ENCODE results near the gene DTX1. TPM values are rescaled to one million over a fixed set of nuclear protein-coding genes. Genes with fewer than 3 reads are reported as not detected.

The DTX1 gene
- total and polyA plus RNA-seq, 9 donors, result 1.7 to 5.4 (median 3.6) TPM

DNA sequence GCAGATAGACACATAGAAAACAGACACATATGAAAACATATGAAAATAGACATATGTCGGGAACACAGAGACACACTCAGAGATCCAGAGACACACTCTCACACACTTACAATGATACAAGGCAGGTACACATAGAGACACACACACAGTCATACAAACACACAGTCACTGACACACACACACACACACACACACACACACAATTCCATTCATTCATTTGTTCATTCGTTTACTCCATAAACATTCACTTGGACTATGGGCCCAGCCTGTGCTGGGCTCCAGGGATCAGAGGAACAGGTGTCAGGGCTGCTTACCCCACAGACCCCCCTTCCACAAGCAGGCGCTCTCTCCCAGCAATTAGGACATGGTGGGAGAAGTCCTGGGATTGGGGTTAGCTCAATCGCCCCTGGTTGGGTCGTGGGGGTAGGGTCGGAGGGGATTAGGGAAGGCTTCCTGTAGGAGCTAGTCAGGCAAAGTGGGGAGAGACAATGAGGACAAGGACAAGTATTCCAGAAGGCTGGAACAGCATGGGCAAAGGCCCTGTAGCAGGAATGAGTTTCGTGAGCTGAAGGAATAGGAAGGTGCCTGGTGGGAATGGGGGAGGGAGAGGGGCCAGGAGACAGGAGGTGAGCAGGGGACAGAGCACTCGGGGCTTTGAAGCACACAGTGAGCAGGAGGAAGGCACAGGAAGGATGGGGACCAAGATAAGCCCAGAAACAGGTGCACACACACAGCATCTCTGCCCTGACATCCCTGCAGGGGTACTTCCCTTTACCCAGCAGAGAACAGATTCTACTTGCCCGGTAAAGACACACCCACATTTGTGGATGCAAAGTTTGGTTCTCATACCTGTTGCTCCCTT lies 72.5 kb downstream of the DTX1 start:
- no peaks in the 10 kb centered on the region for H3K36me3 ChIP-seq (ENCODE audit: control insufficient read depth, insufficient read depth, low read length)
- 33% methylated on average over 7 of the region's 9 CpGs for WGBS (ENCODE audit: insufficient coverage)
- H3K27ac ChIP-seq (ENCODE audit: low read length), result no peak overlapping the region
- no peak overlapping the region for H3K4me3 ChIP-seq (ENCODE audit: low read length)
- DNase-seq, result no peak
- H3K9me3 ChIP-seq (replicated peaks; ENCODE audit: control insufficient read depth, low read depth, low read length), result no peaks in the 10 kb centered on the region
- no peaks in the 10 kb centered on the region for H3K4me1 ChIP-seq (ENCODE audit: control insufficient read depth, insufficient read depth, low read length)
- peaks cover 7% of the 10 kb centered on the region for H3K27me3 ChIP-seq (ENCODE audit: control insufficient read depth, insufficient read depth, low read length)

DNA sequence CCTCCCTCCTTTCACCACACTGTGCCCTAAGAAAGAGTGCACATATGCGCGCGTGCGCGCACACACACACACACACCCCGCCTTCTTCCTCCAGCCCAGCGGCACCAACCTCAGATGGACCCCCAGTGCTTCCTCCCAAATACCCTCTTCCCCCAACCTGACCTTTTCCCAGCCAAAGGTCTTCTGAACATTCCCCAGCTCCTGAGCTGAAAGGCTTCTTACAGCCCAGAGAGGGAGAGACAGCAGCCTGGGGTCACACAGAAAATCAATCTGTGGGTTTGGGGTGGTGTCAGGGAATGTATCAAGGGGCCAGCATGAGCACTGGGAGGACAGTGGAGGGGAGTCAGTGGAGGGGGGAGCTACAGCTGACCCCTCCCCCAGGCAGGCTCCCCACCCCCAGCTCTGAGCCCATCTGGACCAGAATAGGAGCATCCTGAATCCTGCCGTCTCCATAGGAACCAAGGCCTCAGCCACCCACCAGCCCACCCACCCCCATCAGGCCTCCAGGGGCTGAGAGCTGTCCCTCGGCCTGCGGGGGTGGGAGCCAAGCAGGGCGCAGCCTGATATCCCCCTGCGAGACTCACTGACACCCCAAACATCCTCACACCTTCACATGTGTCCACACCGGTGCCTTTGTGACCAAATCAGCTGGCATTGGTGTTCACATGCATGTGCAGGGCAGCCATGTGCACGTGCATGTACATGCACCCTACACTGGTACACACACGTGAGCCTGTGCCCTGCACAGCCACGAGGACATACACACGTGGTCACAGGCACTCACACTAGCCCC lies 73.3 kb downstream of the DTX1 start:
- DNase-seq, result no peak
- Histone ChIP-seq H3K9me3 (replicated peaks; ENCODE audit: control insufficient read depth, low read depth, low read length) (no peaks in the 10 kb centered on the region), H3K36me3 (ENCODE audit: control insufficient read depth, insufficient read depth, low read length) (no peaks in the 10 kb centered on the region), H3K4me3 (ENCODE audit: low read length) (no peak overlapping the region), H3K27me3 (ENCODE audit: control insufficient read depth, insufficient read depth, low read length) (peaks cover 13% of the 10 kb centered on the region), H3K4me1 (ENCODE audit: control insufficient read depth, insufficient read depth, low read length) (no peaks in the 10 kb centered on the region), H3K27ac (ENCODE audit: low read length) (no peak overlapping the region)
- WGBS (ENCODE audit: insufficient coverage), result 66% methylated on average over 17 of the region's 17 CpGs

- Histone ChIP-seq H3K9me3 (replicated peaks; ENCODE audit: control insufficient read depth, low read depth, low read length) (no peaks in the 10 kb centered on the region), H3K27me3 (ENCODE audit: control insufficient read depth, insufficient read depth, low read length) (peaks cover 19% of the 10 kb centered on the region), H3K4me3 (ENCODE audit: low read length) (no peak overlapping the region), H3K4me1 (ENCODE audit: control insufficient read depth, insufficient read depth, low read length) (peaks cover 4% of the 10 kb centered on the region), H3K27ac (ENCODE audit: low read length) (no peak overlapping the region), H3K36me3 (ENCODE audit: control insufficient read depth, insufficient read depth, low read length) (no peaks in the 10 kb centered on the region)
- 55% methylated on average over 11 of the region's 18 CpGs for WGBS (ENCODE audit: insufficient coverage)
- no peak for DNase-seq
These were observed 74.1 kb downstream of the DTX1 start for GRCh38 chr12:113130457-113131135.

DNA sequence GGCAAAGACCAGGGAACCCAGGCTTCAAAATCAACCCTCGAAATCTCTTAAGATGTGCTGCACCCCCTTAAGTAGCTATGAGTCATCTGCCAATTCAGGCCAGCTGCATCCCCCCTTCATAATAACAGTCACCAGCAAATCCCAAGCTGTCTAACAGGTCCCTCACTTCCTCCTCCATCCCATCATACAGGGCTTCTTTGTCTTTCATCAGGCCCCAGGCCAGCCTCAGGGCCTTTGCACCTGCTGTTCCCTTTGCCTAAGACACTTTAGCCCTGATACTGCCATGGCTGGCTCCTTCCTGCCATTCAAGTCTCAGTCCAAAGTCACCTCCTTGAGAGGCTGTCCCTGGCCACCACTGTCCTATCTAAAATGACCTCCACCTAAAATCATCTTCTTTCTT lies 75.0 kb downstream of the DTX1 start:
- peaks cover 4% of the 10 kb centered on the region for H3K4me1 ChIP-seq (ENCODE audit: control insufficient read depth, insufficient read depth, low read length)
- H3K9me3 ChIP-seq (replicated peaks; ENCODE audit: control insufficient read depth, low read depth, low read length), result no peaks in the 10 kb centered on the region
- no peak overlapping the region for H3K4me3 ChIP-seq (ENCODE audit: low read length)
- no peak overlapping the region for H3K27ac ChIP-seq (ENCODE audit: low read length)
- DNase-seq, result no peak
- no peaks in the 10 kb centered on the region for H3K36me3 ChIP-seq (ENCODE audit: control insufficient read depth, insufficient read depth, low read length)
- WGBS (ENCODE audit: insufficient coverage), result no CpG with 5 or more reads among the region's 1 CpG
- peaks cover 28% of the 10 kb centered on the region for H3K27me3 ChIP-seq (ENCODE audit: control insufficient read depth, insufficient read depth, low read length)

- 45% methylated on average over 5 of the region's 6 CpGs for WGBS (ENCODE audit: insufficient coverage)
- H3K27me3 ChIP-seq (ENCODE audit: control insufficient read depth, insufficient read depth, low read length), result peaks cover 31% of the 10 kb centered on the region
- no peaks in the 10 kb centered on the region for H3K9me3 ChIP-seq (replicated peaks; ENCODE audit: control insufficient read depth, low read depth, low read length)
- H3K27ac ChIP-seq (ENCODE audit: low read length), result no peak overlapping the region
- H3K36me3 ChIP-seq (ENCODE audit: control insufficient read depth, insufficient read depth, low read length), result no peaks in the 10 kb centered on the region
- H3K4me3 ChIP-seq (ENCODE audit: low read length), result no peak overlapping the region
- DNase-seq, result no peak
- H3K4me1 ChIP-seq (ENCODE audit: control insufficient read depth, insufficient read depth, low read length), result peaks cover 4% of the 10 kb centered on the region
These were observed 76.5 kb downstream of the DTX1 start for GRCh38 chr12:113133036-113133435.

GRCh38 chr12:113133666-113134065 lies 77.1 kb downstream of the DTX1 start:
- H3K9me3 ChIP-seq (replicated peaks; ENCODE audit: control insufficient read depth, low read depth, low read length), result no peaks in the 10 kb centered on the region
- H3K4me1 ChIP-seq (ENCODE audit: control insufficient read depth, insufficient read depth, low read length), result peaks cover 4% of the 10 kb centered on the region
- H3K27me3 ChIP-seq (ENCODE audit: control insufficient read depth, insufficient read depth, low read length), result peaks cover 31% of the 10 kb centered on the region
- no peaks in the 10 kb centered on the region for H3K36me3 ChIP-seq (ENCODE audit: control insufficient read depth, insufficient read depth, low read length)
- no peak overlapping the region for H3K4me3 ChIP-seq (ENCODE audit: low read length)
- 80% methylated on average over 1 of the region's 3 CpGs for WGBS (ENCODE audit: insufficient coverage)
- DNase-seq, result no peak
- no peak overlapping the region for H3K27ac ChIP-seq (ENCODE audit: low read length)

DNA sequence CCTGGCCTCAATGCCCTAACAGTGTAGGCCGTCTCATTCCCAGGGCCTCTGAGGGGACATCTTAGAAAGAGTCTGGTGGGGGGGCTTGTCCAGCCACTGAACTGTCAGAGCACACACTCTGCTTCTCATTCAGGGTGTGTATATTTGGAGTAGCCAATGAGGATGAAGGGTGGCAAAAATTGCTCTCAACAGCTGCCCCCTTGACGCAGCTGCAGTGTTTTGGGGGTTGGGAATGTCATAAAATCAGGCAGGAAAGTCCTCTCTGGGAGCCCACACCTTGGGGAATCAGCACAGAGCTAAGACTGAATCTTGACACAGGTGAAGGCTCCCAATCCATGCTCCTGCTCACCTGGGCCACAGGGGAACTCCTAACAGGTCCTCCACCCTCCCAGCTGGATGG lies 77.5 kb downstream of the DTX1 start:
- Histone ChIP-seq H3K9me3 (replicated peaks; ENCODE audit: control insufficient read depth, low read depth, low read length) (no peaks in the 10 kb centered on the region), H3K27ac (ENCODE audit: low read length) (no peak overlapping the region), H3K4me1 (ENCODE audit: control insufficient read depth, insufficient read depth, low read length) (peaks cover 4% of the 10 kb centered on the region), H3K27me3 (ENCODE audit: control insufficient read depth, insufficient read depth, low read length) (peaks cover 31% of the 10 kb centered on the region), H3K4me3 (ENCODE audit: low read length) (no peak overlapping the region), H3K36me3 (ENCODE audit: control insufficient read depth, insufficient read depth, low read length) (no peaks in the 10 kb centered on the region)
- no peak for DNase-seq
- 43% methylated on average over 1 of the region's 2 CpGs for WGBS (ENCODE audit: insufficient coverage)

GRCh38 chr12:113134521-113134951 lies 78.0 kb downstream of the DTX1 start:
- H3K4me1 ChIP-seq (ENCODE audit: control insufficient read depth, insufficient read depth, low read length), result peaks cover 4% of the 10 kb centered on the region
- no peaks in the 10 kb centered on the region for H3K36me3 ChIP-seq (ENCODE audit: control insufficient read depth, insufficient read depth, low read length)
- H3K4me3 ChIP-seq (ENCODE audit: low read length), result no peak overlapping the region
- no peak overlapping the region for H3K27ac ChIP-seq (ENCODE audit: low read length)
- no peaks in the 10 kb centered on the region for H3K9me3 ChIP-seq (replicated peaks; ENCODE audit: control insufficient read depth, low read depth, low read length)
- WGBS (ENCODE audit: insufficient coverage), result 36% methylated on average over 4 of the region's 6 CpGs
- no peak for DNase-seq
- H3K27me3 ChIP-seq (ENCODE audit: control insufficient read depth, insufficient read depth, low read length), result peaks cover 31% of the 10 kb centered on the region

- H3K27ac ChIP-seq (ENCODE audit: low read length), result no peak within 1 kb of the TSS
- peaks cover 4% of the 10 kb centered on the region for H3K4me1 ChIP-seq (ENCODE audit: control insufficient read depth, insufficient read depth, low read length)
- 3% methylated on average over 51 of the region's 68 CpGs for WGBS (ENCODE audit: insufficient coverage)
- peaks cover 28% of the 10 kb centered on the region for H3K27me3 ChIP-seq (ENCODE audit: control insufficient read depth, insufficient read depth, low read length)
- no peaks in the 10 kb centered on the region for H3K36me3 ChIP-seq (ENCODE audit: control insufficient read depth, insufficient read depth, low read length)
- H3K9me3 ChIP-seq (replicated peaks; ENCODE audit: control insufficient read depth, low read depth, low read length), result no peaks in the 10 kb centered on the region
- H3K4me3 ChIP-seq (ENCODE audit: low read length), result no peak within 1 kb of the TSS
- DNase-seq, result no peak
These were observed 78.9 kb downstream of the DTX1 start, which contains the start of gene RASAL1 for GRCh38 chr12:113135178-113136127. Gene RASAL1, minus strand, starts transcription at chr12:113135761. Its CDS starts 299 bp downstream, at chr12:113135462.
